GM12874 (cell line): ENCODE measurements around the gene MRC2.

Experiments used
- TF ChIP-seq, protein P1 (sequence below): IDR thresholded peaks from 2 replicates; pipeline ENCODE4 v1.5.1; 2011; ENCODE audit warnings: low read depth, mild to moderate bottlenecking, control low read depth, low read length, moderate library complexity; ENCODE audit not compliant: insufficient read depth

The MRC2 gene

DNA sequence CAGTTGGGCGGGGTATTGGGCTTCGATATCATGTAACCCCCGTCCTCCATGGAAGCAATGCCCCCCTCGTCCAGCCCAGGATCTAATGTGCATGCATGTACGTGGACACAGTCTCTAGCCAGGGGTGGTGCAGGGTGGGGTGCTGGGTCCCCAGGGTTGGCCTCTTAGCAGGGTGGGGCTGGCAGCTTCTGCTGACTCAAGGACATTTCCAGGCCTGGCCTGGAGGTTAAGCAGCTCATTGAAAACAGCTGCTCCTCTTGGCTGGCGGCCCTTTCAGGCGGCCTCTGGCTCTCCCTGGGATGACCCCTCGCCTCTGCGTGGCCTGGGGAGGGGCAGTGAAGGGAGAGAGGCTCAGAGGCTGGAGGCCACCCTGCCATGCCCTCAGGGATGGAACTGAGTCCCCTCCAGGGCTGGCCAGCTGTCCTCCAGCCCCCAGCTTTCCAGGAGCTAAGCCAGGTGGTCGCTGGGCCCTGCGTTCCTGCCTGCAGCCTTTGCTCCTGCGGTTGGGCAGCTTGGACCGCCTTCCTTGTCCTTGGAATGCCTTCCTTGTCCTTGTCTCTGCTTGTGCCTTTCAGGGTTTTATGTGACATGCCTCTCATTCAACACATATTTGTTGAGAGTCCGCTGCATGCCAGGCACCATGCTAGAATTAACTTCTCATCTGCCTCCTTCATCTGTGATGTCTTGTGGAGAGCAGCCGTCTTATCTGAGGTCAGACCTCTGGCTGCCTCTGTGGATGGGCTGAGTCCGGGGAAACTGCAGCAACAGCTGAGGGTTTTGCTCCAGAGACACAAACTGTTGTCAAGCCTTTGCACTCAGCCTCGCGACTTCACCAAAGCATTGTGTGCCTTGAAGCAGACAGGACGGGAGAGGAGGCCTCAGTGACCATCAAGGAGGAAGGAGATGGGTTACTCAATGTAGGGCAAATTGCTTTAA lies 26.6 kb downstream of the MRC2 start:
- TF ChIP-seq, protein P1, sequence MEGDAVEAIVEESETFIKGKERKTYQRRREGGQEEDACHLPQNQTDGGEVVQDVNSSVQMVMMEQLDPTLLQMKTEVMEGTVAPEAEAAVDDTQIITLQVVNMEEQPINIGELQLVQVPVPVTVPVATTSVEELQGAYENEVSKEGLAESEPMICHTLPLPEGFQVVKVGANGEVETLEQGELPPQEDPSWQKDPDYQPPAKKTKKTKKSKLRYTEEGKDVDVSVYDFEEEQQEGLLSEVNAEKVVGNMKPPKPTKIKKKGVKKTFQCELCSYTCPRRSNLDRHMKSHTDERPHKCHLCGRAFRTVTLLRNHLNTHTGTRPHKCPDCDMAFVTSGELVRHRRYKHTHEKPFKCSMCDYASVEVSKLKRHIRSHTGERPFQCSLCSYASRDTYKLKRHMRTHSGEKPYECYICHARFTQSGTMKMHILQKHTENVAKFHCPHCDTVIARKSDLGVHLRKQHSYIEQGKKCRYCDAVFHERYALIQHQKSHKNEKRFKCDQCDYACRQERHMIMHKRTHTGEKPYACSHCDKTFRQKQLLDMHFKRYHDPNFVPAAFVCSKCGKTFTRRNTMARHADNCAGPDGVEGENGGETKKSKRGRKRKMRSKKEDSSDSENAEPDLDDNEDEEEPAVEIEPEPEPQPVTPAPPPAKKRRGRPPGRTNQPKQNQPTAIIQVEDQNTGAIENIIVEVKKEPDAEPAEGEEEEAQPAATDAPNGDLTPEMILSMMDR = no peak

GRCh38 chr17:62655656-62656055 lies 28.2 kb downstream of the MRC2 start:
- TF ChIP-seq, protein P1 = no peak

DNA sequence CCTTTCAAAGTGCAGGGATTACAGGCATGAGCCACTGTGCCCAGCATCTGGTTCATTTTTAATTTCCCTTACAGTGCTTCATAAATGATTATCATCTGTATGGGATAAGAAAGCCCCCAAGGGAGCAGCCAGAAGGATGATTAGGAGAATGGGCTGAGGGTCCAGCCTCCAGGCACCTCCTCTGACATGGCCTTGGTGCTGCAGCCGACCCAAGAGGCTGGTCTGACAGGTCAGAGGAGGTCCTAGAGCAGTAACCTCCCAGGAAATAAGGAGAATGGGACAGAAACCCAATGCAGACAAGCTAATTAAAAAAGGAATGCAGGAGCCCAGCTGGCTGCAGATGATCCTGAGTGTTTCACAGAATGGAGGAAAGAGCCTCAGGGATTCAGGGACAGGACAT lies 29.0 kb downstream of the MRC2 start:
- TF ChIP-seq, protein P1 = no peak

DNA sequence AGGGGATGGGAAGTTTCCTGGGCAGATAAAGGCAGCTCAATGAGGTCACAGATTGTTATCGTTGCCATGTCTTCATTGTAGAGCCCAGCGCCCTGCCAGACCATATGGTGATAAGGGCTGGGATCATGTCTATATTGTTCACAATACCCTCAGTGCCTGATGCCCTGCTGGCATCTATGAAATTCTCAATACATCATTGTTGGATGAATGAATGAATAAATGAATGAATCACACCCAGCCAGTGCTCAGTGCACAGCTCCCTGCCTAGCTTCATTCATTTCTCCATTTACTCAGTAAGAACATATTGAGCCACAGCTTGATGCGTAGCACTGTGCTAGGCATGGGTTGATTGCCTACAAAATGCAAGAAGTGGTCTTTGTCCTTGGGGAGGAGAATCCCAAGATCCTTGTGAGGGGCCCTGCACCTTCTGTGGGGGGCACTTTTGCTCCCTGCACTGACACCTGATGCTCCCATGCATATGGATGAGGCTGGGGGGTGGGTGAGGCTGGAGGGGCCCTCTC lies 29.7 kb downstream of the MRC2 start:
- TF ChIP-seq, protein P1 = no peak

DNA sequence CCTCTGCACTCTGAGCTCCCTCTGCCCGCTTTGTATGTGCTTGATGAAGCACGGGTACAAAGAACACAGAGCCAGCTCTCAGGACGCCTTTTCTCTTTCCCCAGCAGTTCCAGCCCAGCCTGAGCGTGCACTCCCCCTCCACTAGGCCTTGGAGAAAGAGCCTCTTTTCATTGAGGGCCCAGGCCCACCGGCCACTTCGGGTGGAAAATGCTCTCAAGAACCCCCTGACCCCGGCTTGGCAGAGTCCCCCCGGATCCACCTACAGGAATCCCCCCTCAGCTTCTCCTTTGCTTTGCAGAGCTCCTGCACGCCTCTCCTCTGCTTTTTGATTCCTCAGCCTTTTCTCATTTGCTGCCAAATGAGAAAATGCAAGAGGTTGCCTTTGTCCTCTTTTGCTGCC lies 30.2 kb downstream of the MRC2 start:
- TF ChIP-seq, protein P1 = no peak

- TF ChIP-seq, protein P1 = no peak
Measured at GRCh38 chr17:62658136-62658920, 30.9 kb downstream of the MRC2 start.

- TF ChIP-seq, protein P1 = no peak
Measured at GRCh38 chr17:62660629-62661118, 33.2 kb downstream of the MRC2 start.
